ENCODE results near the gene SAFB.

DNA sequence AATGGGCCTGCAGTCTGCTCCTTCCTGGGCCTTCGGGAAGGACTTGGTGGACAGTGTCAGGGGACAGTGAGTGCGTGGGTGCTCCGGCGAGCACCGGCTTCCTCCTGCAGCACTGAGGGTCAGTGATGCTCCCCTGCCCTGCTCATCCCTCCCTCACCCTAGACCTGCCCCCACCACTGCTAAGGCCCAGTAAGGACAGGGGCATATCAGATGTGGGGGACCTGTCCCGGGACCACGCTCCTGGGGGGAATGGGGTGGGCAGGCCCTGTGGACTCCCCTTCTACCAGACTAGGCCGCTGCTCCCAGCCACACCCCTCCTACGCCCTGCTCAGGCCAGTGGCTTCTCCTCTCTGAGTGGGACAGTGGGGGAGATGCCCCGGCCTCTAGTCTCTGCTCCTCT lies 54.3 kb downstream of the SAFB start:
- TF ChIP-seq, protein P1, sequence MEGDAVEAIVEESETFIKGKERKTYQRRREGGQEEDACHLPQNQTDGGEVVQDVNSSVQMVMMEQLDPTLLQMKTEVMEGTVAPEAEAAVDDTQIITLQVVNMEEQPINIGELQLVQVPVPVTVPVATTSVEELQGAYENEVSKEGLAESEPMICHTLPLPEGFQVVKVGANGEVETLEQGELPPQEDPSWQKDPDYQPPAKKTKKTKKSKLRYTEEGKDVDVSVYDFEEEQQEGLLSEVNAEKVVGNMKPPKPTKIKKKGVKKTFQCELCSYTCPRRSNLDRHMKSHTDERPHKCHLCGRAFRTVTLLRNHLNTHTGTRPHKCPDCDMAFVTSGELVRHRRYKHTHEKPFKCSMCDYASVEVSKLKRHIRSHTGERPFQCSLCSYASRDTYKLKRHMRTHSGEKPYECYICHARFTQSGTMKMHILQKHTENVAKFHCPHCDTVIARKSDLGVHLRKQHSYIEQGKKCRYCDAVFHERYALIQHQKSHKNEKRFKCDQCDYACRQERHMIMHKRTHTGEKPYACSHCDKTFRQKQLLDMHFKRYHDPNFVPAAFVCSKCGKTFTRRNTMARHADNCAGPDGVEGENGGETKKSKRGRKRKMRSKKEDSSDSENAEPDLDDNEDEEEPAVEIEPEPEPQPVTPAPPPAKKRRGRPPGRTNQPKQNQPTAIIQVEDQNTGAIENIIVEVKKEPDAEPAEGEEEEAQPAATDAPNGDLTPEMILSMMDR (IDR thresholded peaks at IDR 0.05; ENCODE audit: borderline replicate concordance, extremely low read depth, low read length, poor library complexity, severe bottlenecking) = no peak
- no peak for TF ChIP-seq EZH2 (IDR thresholded peaks at IDR 0.05; ENCODE audit: borderline replicate concordance, low read depth, low read length, severe bottlenecking)

Measured in DND-41 (cell line).